ENCODE results near the gene GDPGP1.

- TF ChIP-seq CTCF (IDR thresholded peaks at IDR 0.05; ENCODE audit: insufficient read depth, low read depth, low read length): no peak
- no peak for TF ChIP-seq EZH2 (IDR thresholded peaks at IDR 0.05; ENCODE audit: insufficient read depth, low read length)
Observed at GRCh38 chr15:90192961-90193786, 40.8 kb upstream of the GDPGP1 start.
